Measurements from ENCODE around the gene TMEM190. TPM values are rescaled to one million over a fixed set of nuclear protein-coding genes. Genes with fewer than 3 reads are reported as not detected.

Gene TMEM190
- total RNA-seq, 1 donor, result not detected

DNA sequence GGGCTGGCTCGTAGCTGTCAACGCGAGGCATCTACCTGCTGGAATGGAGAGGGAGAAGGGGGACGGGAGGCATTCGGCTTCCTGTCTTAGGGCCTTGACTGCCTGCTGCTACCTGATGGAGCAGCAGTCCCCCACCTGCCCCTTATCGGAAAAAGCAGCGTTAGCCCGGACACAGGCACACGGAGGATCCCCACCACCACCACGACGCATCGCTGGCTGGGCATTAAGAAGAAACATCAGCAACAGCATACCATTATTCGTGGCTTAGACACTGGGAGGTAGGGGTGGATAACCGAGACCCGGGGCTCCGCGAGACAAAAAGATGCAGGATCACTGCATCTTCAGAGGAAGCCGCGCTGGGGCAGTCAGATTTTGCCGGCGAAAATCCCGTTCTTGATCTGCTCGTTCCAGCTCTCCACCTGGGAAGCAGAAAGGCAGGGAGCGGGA is 23.2 kb upstream of the TMEM190 start:
- no peak for DNase-seq (ENCODE audit: low read depth)
- H3K4me3 ChIP-seq (ENCODE audit: low read depth, low read length), result peak overlapping the region; percentile 59

DNA sequence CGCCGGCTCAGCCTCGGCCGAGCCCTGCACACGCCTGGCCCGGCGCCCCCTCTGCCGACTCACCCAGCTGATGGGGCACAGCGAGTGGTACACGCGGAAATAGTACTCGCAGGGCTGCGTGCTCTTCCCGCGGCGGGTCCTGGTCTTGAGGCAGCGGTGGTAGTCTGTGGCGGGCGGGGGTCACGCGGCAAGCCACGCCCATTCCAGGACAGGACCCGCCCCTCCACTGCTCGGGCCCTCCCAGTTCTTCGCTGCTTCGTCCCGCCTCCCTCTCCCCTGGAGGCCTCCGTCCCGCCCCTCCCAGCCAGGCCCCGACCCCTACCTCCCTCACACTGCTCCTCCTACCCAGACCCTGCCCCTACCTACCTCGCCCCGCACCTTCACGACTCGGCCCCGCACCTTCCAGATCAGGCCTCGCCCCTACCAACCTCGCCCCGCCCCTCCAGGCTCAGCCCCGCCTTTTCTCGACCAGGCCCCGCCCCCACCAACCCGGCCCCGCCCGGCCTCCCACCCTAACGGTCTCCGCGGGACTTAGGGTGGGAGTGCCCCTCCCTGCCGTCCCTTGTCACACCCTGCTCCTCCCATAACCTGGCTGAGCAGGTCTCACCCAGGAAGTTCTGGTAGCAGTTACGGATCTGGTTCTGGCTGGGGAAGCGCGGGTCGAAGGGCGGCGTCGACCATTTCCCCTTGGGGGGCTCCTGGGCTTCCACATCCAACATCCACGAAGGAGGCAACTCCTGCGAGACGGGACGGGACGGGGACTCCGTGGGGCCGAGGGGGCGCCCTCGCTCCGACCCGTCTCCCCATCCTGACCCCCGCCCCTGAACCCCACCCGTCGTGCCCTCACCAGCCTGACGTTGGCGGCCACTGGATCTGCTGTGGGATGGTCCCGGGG is 22.6 kb upstream of the TMEM190 start:
- H3K4me3 ChIP-seq (ENCODE audit: low read depth, low read length), result peak overlapping the region; percentile 59
- peak; percentile 47 for DNase-seq (ENCODE audit: low read depth)
- TF ChIP-seq, protein P1, sequence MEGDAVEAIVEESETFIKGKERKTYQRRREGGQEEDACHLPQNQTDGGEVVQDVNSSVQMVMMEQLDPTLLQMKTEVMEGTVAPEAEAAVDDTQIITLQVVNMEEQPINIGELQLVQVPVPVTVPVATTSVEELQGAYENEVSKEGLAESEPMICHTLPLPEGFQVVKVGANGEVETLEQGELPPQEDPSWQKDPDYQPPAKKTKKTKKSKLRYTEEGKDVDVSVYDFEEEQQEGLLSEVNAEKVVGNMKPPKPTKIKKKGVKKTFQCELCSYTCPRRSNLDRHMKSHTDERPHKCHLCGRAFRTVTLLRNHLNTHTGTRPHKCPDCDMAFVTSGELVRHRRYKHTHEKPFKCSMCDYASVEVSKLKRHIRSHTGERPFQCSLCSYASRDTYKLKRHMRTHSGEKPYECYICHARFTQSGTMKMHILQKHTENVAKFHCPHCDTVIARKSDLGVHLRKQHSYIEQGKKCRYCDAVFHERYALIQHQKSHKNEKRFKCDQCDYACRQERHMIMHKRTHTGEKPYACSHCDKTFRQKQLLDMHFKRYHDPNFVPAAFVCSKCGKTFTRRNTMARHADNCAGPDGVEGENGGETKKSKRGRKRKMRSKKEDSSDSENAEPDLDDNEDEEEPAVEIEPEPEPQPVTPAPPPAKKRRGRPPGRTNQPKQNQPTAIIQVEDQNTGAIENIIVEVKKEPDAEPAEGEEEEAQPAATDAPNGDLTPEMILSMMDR (IDR thresholded peaks at IDR 0.05; ENCODE audit: insufficient read depth, low read depth, low read length), result no peak

More for the DNA sequence above, 23.2 kb upstream of the TMEM190 start:
- TF ChIP-seq, protein P1 (IDR thresholded peaks at IDR 0.05; ENCODE audit: insufficient read depth, low read depth, low read length), result no peak

DNA sequence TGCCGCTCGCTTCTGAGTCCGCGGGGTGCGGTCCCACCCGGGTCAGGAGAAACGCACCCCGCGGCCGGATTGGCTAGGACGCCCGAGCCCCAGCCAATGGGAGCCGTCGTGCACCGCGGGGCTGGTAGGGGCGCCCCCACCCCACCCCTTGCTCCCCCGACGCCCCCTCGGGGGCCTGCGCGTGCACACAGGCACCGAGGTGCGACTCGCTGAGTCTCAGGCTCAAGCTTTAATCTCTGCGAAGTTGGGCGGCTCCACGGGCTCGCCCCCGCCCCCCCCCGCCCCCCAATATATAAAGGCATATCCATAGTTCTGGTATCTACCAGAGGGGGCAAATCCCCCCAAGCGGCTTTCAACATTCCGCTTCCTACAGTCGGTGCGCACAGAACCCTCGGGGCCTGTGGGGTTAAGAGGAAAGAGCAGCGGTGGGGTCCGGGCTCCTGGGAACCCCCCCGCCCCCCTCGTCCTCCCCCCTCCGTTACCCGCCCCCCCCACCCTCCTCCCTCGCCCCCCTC is 21.9 kb upstream of the TMEM190 start, which contains the start of gene COX6B2:
Gene COX6B2, minus strand, starts transcription at position 22 of the 515 bp plus-strand sequence. CDS start 198 bp downstream, outside the sequence.
- no peak for DNase-seq (ENCODE audit: low read depth)
- TF ChIP-seq, protein P1 (IDR thresholded peaks at IDR 0.05; ENCODE audit: insufficient read depth, low read depth, low read length), result no peak

DNA sequence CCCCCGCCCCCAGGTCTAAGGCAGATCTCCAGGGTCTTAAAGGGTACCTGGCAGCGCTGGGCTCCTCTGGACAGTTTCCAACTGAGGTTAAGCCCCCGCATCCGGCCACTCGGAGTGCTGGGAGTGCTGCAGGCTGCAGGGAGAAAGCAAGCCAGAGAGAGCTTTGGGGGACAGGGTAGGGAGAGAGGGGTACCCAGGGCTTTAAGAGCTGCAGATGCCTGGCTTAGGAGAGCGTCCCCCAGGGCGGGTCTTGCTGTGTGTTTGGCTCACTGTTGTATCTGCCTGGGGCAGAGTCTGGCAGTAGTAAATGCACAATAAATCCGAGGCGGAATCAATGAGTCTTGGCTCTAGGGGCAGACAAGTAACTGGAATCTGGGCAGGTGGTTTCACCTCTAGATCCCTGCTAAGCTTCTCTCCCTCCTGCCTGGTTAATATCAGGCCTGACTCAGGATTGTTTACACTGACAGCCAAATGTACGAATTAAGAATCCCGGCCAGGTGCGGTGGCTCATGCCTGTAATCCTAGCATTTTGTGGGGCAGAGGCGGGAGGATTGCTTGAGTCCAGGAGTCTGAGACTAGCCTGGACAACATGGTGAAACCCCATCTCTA is 21.3 kb upstream of the TMEM190 start:
- TF ChIP-seq, protein P1 (IDR thresholded peaks at IDR 0.05; ENCODE audit: insufficient read depth, low read depth, low read length), result no peak
- H3K4me3 ChIP-seq (ENCODE audit: low read depth, low read length), result no peak overlapping the region
- DNase-seq (ENCODE audit: low read depth), result peak; percentile 24

More for the DNA sequence above, 21.9 kb upstream of the TMEM190 start, which contains the start of gene COX6B2:
- peak within 1 kb of the TSS; percentile 59 for H3K4me3 ChIP-seq (ENCODE audit: low read depth, low read length)

DNA sequence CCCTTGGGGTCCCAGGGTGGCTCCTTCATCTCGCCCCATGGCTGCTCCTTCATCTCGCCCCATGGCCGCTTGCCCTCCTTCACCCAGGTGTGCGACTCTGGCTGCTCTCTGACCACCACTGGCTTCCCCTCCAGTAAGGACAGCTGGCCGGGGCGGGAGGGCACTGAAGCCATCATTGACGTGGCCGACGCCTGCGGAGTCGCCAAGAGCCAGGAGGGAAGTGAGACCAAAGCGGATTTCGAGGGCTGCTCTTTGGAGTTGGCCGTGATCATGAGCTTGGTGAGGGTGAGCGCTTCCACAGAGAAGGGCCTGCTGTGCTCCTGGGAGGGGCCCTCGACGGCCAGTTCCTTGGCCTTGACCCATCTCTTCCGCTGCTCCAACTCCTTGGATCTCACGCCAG is 18.1 kb upstream of the TMEM190 start:
- TF ChIP-seq, protein P1 (IDR thresholded peaks at IDR 0.05; ENCODE audit: insufficient read depth, low read depth, low read length), result no peak
- no peak overlapping the region for H3K4me3 ChIP-seq (ENCODE audit: low read depth, low read length)
- no peak for DNase-seq (ENCODE audit: low read depth)

DNA sequence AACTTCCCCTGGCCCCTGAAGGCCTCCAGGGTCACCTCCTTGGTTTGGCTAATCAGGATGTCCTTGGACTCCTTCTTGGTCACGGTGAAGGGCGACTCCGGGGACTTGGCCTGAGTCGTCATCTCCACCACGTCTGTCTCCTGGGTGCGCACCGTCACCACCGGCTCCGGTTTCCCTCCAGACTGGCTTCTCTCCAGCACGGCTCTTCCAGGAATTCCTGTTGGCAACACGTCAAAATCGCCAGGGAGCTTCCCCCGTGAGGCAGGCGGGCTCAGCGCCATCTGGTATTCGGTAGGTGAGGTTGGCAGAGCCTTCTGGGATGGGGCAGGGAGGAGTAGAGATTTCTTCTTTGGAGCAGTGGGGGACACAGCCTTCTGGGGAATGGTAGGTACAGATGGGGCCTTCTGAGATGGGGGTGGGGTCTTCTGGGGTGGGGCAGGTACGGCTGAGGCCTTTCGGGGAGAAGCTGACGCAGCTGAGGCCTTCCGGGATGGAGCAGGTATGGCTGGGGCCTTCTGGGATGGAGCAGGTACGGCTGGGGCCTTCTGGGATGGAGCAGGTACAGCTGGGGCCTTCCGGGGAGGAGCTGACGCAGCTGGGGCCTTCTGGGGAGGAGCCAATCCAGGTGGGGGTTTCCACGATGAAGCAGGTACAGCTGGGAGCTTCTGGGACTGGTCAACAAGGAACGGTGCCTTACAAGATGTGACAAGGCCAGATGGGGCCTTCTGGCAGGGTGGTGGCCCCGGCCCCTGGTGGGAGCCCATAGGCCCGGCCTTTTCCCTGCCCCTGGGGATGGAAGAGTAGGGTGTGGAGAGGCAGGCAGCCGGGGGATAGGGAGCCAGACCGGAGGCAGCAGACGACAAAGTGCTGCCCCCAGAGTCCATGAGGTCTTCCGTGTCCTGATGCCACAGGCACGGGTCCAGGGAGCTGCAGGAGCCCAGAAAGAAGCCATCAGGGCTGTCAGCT is 17.4 kb upstream of the TMEM190 start:
- no peak for DNase-seq (ENCODE audit: low read depth)
- H3K4me3 ChIP-seq (ENCODE audit: low read depth, low read length), result no peak overlapping the region
- TF ChIP-seq, protein P1 (IDR thresholded peaks at IDR 0.05; ENCODE audit: insufficient read depth, low read depth, low read length), result no peak

All from fibroblast of villous mesenchyme (primary cell).